ENCODE measurements around the gene CIROP. TPM values are rescaled to one million over a fixed set of nuclear protein-coding genes. Genes with fewer than 3 reads are reported as not detected.

Gene CIROP
- total and polyA plus RNA-seq, 12 donors, result not detected

DNA sequence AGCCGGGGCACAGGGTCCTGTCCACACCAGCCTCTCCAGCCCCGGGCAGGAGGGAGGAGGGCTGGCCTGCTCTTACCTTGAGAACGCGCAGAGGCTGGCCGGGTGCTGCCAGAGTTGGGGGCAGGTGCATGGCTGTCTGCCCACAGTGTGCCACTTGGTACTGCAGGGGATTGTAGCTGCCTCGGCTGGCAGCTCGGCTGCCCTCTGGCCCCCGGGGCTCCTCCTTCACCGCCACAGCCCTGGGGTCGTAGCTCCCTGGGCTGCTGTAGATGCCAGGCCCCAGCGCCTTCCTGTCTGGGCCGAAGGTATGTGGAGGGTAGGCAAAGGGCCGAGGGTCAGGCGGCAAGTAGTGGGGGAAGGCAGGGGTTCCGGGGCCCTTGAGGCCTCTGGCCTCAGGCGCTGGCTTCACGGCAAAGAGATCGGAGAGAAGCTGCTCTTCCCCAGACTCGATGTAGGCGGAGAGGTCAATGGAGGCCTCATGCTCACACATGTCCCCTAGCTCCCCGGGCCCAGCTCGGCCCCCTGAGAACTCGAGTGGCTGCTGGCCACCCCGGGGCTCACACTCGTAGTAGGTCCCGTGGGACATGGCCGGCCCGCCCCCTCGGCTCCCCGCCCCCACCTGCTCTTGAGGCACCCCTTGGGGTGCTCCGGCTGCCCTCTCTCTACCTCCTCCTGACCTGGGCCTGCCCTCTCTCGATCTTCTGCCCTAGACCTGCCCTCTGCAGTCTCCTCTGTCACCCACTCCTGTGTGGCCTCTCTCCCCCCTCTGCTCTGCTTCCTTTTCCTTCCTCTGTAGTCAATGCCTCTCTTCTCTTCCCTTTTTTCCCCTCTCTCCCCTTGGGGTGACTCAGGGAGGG lies 13.9 kb upstream of the CIROP start, which contains the start of gene CEBPE:
TSS of gene CEBPE (minus strand) at position 750 of the 857 bp plus-strand sequence. CDS start at position 586, 164 bp downstream.
- WGBS, 4 donors, result 57 to 77% (median 72%) methylated on average over 8 to 32 of the region's 32 CpGs
- intact Hi-C loops (cut with DNase I), result no loop called here
- no peaks in the 10 kb centered on the region for H3K27me3 ChIP-seq
- H3K9me3 ChIP-seq (replicated peaks in 1 of 3), result no peaks in the 10 kb centered on the region
- TF ChIP-seq POLR2A (IDR thresholded peaks at IDR 0.05), result no peak
- TF ChIP-seq, protein P1, sequence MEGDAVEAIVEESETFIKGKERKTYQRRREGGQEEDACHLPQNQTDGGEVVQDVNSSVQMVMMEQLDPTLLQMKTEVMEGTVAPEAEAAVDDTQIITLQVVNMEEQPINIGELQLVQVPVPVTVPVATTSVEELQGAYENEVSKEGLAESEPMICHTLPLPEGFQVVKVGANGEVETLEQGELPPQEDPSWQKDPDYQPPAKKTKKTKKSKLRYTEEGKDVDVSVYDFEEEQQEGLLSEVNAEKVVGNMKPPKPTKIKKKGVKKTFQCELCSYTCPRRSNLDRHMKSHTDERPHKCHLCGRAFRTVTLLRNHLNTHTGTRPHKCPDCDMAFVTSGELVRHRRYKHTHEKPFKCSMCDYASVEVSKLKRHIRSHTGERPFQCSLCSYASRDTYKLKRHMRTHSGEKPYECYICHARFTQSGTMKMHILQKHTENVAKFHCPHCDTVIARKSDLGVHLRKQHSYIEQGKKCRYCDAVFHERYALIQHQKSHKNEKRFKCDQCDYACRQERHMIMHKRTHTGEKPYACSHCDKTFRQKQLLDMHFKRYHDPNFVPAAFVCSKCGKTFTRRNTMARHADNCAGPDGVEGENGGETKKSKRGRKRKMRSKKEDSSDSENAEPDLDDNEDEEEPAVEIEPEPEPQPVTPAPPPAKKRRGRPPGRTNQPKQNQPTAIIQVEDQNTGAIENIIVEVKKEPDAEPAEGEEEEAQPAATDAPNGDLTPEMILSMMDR (IDR thresholded peaks at IDR 0.05), result no peak
- peak within 1 kb of the TSS in 1 of 5 donors; percentile 32 for H3K27ac ChIP-seq
- H3K4me1 ChIP-seq (replicated peaks in 1 of 2), result peaks cover 0 to 23% of the 10 kb centered on the region in 2 donors
- no peak within 1 kb of the TSS for H3K4me3 ChIP-seq
- no peaks in the 10 kb centered on the region for H3K36me3 ChIP-seq (replicated peaks in 1 of 2)
- DNase-seq, result no peak

DNA sequence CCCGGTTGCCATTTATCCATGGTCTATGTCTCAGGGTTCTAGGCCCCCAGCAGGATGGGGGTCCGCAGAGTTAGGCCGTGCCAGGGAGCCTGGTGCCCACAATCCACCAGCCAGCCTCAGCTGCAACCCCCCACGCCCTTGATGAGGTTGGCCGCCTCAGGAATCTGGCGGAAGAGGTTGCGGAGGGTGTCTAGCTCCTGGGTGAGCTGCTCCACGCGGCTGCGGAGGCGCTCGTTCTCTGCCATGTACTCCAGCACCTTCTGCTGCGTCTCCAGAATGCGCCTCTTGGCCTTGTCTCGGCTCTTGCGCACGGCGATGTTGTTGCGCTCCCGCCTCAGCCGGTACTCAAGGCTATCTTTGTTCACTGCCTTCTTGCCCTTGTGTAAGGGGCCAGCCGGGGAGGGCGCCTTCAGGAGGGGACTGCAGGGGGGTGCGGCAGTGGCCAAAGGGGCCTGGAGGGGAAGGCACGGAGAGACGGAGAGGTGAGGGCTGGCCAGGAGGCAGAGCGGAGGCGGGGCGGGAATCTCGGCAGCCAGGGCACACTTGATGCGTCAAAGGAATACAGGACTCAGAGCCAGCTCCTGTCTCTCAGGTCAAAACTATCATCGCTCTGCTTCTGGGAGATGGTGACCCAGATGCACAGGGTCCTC lies 12.7 kb upstream of the CIROP start:
- 60 to 75% (median 73%) methylated on average over 28 to 32 of the region's 32 CpGs for WGBS, 4 donors
- Histone ChIP-seq H3K4me3 (no peak overlapping the region), H3K4me1 (replicated peaks in 1 of 2) (peaks cover 0 to 20% of the 10 kb centered on the region in 2 donors), H3K36me3 (replicated peaks in 1 of 2) (no peaks in the 10 kb centered on the region), H3K27me3 (no peaks in the 10 kb centered on the region), H3K9me3 (replicated peaks in 1 of 3) (no peaks in the 10 kb centered on the region), H3K27ac (no peak overlapping the region)
- no peak for DNase-seq
- intact Hi-C loops (cut with DNase I), result no loop called here
- TF ChIP-seq, protein P1 (IDR thresholded peaks at IDR 0.05), result no peak
- no peak for TF ChIP-seq POLR2A (IDR thresholded peaks at IDR 0.05)

DNA sequence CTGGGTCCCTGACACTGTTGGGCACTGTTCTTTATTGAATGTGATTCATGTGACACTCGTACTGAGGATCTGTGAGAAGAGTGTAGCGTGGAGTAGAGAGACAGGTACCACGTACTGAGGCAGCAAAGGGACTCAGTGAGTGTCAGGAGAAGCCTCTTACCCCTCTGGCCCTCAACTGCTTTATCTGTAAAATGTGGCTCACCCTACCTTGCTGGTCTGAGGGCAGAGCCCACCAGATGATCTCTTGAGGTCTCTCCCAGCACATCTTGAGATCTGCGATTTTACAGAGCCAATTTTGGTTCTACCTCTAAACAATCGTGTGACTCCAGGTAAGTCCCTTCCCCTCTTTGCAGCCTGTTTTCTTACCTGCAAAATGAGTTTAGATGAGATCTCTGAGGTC lies 11.1 kb upstream of the CIROP start:
- Histone ChIP-seq H3K9me3 (replicated peaks in 1 of 3) (no peaks in the 10 kb centered on the region), H3K4me3 (no peak overlapping the region), H3K4me1 (replicated peaks in 1 of 2) (peaks cover 0 to 8% of the 10 kb centered on the region in 2 donors), H3K27ac (no peak overlapping the region), H3K36me3 (replicated peaks in 1 of 2) (no peaks in the 10 kb centered on the region), H3K27me3 (no peaks in the 10 kb centered on the region)
- intact Hi-C loops (cut with DNase I), result no loop called here
- 75 to 85% (median 79%) methylated on average over 5 of the region's 5 CpGs for WGBS, 4 donors
- TF ChIP-seq, protein P1 (IDR thresholded peaks at IDR 0.05), result no peak
- TF ChIP-seq POLR2A (IDR thresholded peaks at IDR 0.05), result no peak
- no peak for DNase-seq

DNA sequence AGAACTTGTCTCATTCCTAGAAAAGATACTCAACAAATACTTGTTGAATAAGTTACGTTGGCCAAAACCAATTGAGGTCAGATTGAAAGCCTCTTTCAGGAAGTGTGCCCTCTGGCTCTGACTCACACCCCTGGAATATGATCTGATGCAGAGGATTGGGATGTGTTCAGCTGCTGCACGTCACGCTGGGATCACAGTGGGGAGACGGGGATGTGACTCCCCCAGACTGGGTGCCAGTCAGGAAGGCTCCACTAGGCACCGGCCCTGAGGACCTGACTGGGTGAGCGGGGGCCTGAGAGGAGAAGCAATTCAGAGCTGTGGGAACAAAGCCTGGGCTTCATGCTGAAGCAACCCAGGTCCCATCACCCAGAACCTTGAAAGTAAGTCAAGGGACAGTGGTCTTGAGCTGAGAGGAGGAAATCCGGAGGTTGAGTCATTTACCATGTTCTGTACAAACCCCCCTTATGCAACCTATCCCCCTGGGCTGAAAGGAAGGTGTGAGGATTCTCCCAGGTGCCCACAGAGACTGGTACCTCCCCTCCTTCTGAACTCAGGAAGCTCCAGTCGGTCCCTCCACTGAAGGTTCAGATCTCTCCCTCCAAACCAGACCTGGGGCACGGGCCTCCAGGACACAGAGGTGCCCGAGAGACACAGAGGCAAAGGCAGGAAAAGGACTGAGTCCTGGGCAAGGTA lies 10.4 kb upstream of the CIROP start:
- intact Hi-C loops (cut with DNase I), result no loop called here
- Histone ChIP-seq H3K4me3 (no peak overlapping the region), H3K4me1 (replicated peaks in 1 of 2) (peaks cover 0 to 7% of the 10 kb centered on the region in 2 donors), H3K27me3 (no peaks in the 10 kb centered on the region), H3K9me3 (replicated peaks in 1 of 3) (no peaks in the 10 kb centered on the region), H3K27ac (peak overlapping the region in 1 of 5 donors; percentile 65), H3K36me3 (replicated peaks in 1 of 2) (no peaks in the 10 kb centered on the region)
- TF ChIP-seq, protein P1 (IDR thresholded peaks at IDR 0.05), result no peak
- peak in 1 of 2 donors; percentile 26 for TF ChIP-seq POLR2A (IDR thresholded peaks at IDR 0.05)
- peak in 6 of 7 donors; percentile 76 to 82 (median 78) for DNase-seq
- WGBS, 4 donors, result 47 to 57% (median 52%) methylated on average over 8 to 10 of the region's 10 CpGs
